OCI-LY7 (cell line): ENCODE results near the gene LIPK. TPM values are rescaled to one million over a fixed set of nuclear protein-coding genes. Genes with fewer than 3 reads are reported as not detected.
"Not testable (repeated sequence)": the region's sequence is repeated elsewhere in the genome, so short reads cannot be mapped to it uniquely, and the experiment has no call there.

Experiments
- BruUV-seq: library from RNA; stranded (reverse); fragments of 400-500 nt; replicated peaks from 2 replicates; lab custom pipeline; 2021; lab: Mats Ljungman, UMichigan
- CTCF ChIA-PET: fragments of 300-600 bp; sonication (Branson Sonifier 250); formaldehyde crosslinking; loops from one replicate; lab custom pipeline; 2022; ENCODE audit warnings: antibody characterized with exemption; ENCODE audit not compliant: unreplicated experiment; lab: Charles Lee
- POLR2A ChIA-PET: fragments of 300-600 bp; sonication (Branson Sonifier 250); formaldehyde crosslinking; loops from one replicate; lab custom pipeline; 2022; ENCODE audit warnings: antibody characterized with exemption; lab: Charles Lee
- DNase-seq: peaks from one replicate; pipeline ENCODE4 v3.0.0-alpha.2; 2015; ENCODE audit warnings: low spot score
- H2AFZ ChIP-seq: fragments of 200-600 bp; sonication (generic), shearing (Covaris generic); 2 replicates; pipeline ENCODE4 v1.6.1; 2014; ENCODE audit warnings: mild to moderate bottlenecking, antibody characterized with exemption, low read length, moderate library complexity
- H3K27ac ChIP-seq: fragments of 200-600 bp; sonication (generic); 2 replicates; pipeline ENCODE4 v1.5.1; 2014; ENCODE audit warnings: mixed run types, low read depth, mild to moderate bottlenecking, moderate library complexity, low read length, inconsistent platforms; ENCODE audit not compliant: poor library complexity, severe bottlenecking
- H3K36me3 ChIP-seq: fragments of 200-600 bp; sonication (generic); 2 replicates; pipeline ENCODE4 v1.6.1; 2014; ENCODE audit warnings: mild to moderate bottlenecking, antibody characterized with exemption, low read length, moderate library complexity, mixed read lengths; ENCODE audit not compliant: insufficient read depth
- H3K4me1 ChIP-seq: fragments of 200-600 bp; sonication (generic); 2 replicates; pipeline ENCODE4 v1.5.1; 2014; ENCODE audit warnings: mild to moderate bottlenecking, low read length; ENCODE audit not compliant: insufficient read depth, poor library complexity, severe bottlenecking
- H3K4me2 ChIP-seq: fragments of 200-600 bp; sonication (generic); 2 replicates; pipeline ENCODE4 v1.6.1; 2014; ENCODE audit warnings: mild to moderate bottlenecking, low read length
- H3K4me3 ChIP-seq: fragments of 200-600 bp; sonication (generic); 2 replicates; pipeline ENCODE4 v1.5.1; 2014; ENCODE audit warnings: mild to moderate bottlenecking, low read depth, low read length; ENCODE audit not compliant: poor library complexity, severe bottlenecking
- H3K79me2 ChIP-seq: fragments of 200-600 bp; sonication (generic); 2 replicates; pipeline ENCODE4 v1.6.1; 2016; ENCODE audit warnings: low read depth, mild to moderate bottlenecking, low read length, moderate library complexity, mixed read lengths; ENCODE audit not compliant: insufficient read depth
- H3K9me2 ChIP-seq: fragments of 200-600 bp; sonication (generic); 2 replicates; pipeline ENCODE4 v1.6.1; 2016; ENCODE audit warnings: mild to moderate bottlenecking, low read length, mixed read lengths; ENCODE audit not compliant: insufficient read depth
- H3K9me3 ChIP-seq: fragments of 200-600 bp; sonication (generic); 2 replicates; pipeline ENCODE4 v1.6.1; 2014; ENCODE audit warnings: mild to moderate bottlenecking, mixed run types, low read length, mixed read lengths
- H4K20me1 ChIP-seq: fragments of 200-600 bp; sonication (generic); 2 replicates; pipeline ENCODE4 v1.6.1; 2014; ENCODE audit warnings: mild to moderate bottlenecking, antibody characterized with exemption, low read length, moderate library complexity, mixed read lengths; ENCODE audit not compliant: insufficient read depth
- CTCF ChIP-seq: fragments of 200-600 bp; sonication (generic); conservative IDR thresholded peaks from 2 replicates; pipeline ENCODE4 v1.5.1; 2014; ENCODE audit warnings: mild to moderate bottlenecking, antibody characterized with exemption, low read length, moderate library complexity, mixed read lengths
- EZH2phosphoT487 ChIP-seq: fragments of 200-600 bp; sonication (generic); IDR thresholded peaks from 2 replicates; pipeline ENCODE4 v1.6.1; 2018; ENCODE audit warnings: low read depth, borderline replicate concordance, mild to moderate bottlenecking, mixed run types, antibody characterized with exemption, low read length, moderate library complexity, mixed read lengths
- intact Hi-C: fragments of 100-400 bp; cut with micrococcal nuclease; formaldehyde crosslinking; loops from one replicate; pipeline ENCODE4 v1.10.0; 2022; ENCODE audit not compliant: unreplicated experiment
- total RNA-seq, 2 experiments: library from RNA; depleted of rRNA in 1 of 2; stranded (reverse); fragments of >200 nt in 1 of 2; shearing (Covaris generic) in 1 of 2; gene quantifications; 2 replicates each; pipeline ENCODE4 v1.2.3, GENCODE V29; 2014 to 2022

Gene LIPK
- total RNA-seq, 2 experiments from 2014 or later = not detected

- Histone ChIP-seq H3K4me1 (no peaks in the 10 kb centered on the region), H3K9me2 (no peaks in the 10 kb centered on the region), H3K9me3 (no peaks in the 10 kb centered on the region), H3K36me3 (no peaks in the 10 kb centered on the region), H4K20me1 (no peaks in the 10 kb centered on the region), H3K4me2 (no peak overlapping the region), H3K79me2 (no peaks in the 10 kb centered on the region), H3K27ac (no peak overlapping the region), H3K4me3 (no peak overlapping the region), H2AFZ (no peak overlapping the region)
- ChIA-PET POLR2A (interaction anchor here (0.9 kb wide), 1 partner anchor 14 kb away, joined by 3 read pairs; no protein-coding TSS in a partner anchor), CTCF (no interaction called here)
- DNase-seq = no peak
- no TSS peak for BruUV-seq
- intact Hi-C loops = no loop called here
- no peak for TF ChIP-seq CTCF
- no peak for TF ChIP-seq EZH2phosphoT487
Observed at GRCh38 chr10:88661577-88661976, 44.5 kb upstream of the LIPK start.

- POLR2A ChIA-PET, H3K36me3 ChIP-seq, BruUV-seq, H3K9me3 ChIP-seq, H3K4me3 ChIP-seq, DNase-seq, H3K9me2 ChIP-seq, H3K79me2 ChIP-seq, intact Hi-C loops, H4K20me1 ChIP-seq, H3K27ac ChIP-seq, H3K4me1 ChIP-seq, H3K4me2 ChIP-seq, CTCF ChIA-PET, H2AFZ ChIP-seq: not testable (repeated sequence)
Observed at GRCh38 chr10:88663153-88663552, 42.9 kb upstream of the LIPK start.

DNA sequence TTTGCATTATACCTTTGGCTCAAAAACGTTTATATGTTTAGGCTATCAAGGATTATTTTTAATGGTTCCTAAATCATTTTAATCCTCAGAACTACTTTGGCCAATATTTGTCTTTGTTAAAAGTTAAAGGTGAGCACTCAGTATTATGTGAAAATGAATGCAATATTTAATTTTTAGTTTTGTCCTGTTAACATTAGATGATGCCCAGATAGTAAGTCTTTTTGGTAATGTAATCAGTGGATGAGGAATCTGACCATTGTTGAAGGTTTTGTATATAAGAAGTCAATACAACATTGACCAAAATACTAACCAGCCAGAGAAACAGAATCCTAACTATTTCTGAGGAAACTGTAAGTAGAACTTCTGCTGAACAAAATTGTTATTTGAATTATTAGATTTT, 41.9 kb upstream of the LIPK start, which contains the start of gene LIPF:
Gene LIPF (plus strand): TSS at position 301 of the 400 bp plus-strand sequence. CDS start 2,856 bp downstream, outside the sequence.
- H3K27ac ChIP-seq = no peak within 1 kb of the TSS
- H3K4me2 ChIP-seq = no peak within 1 kb of the TSS
- DNase-seq = no peak
- ChIA-PET CTCF (no interaction called here), POLR2A (no interaction called here)
- no peaks in the 10 kb centered on the region for H3K36me3 ChIP-seq
- H3K79me2 ChIP-seq = no peaks in the 10 kb centered on the region
- no peaks in the 10 kb centered on the region for H3K9me3 ChIP-seq
- no peak for TF ChIP-seq EZH2phosphoT487
- no peak for TF ChIP-seq CTCF
- BruUV-seq = no TSS peak
- intact Hi-C loops = no loop called here
- H3K4me1 ChIP-seq = no peaks in the 10 kb centered on the region
- H4K20me1 ChIP-seq = no peaks in the 10 kb centered on the region
- H3K9me2 ChIP-seq = no peaks in the 10 kb centered on the region
- no peak within 1 kb of the TSS for H3K4me3 ChIP-seq
- no peak within 1 kb of the TSS for H2AFZ ChIP-seq
